BLaER1 (cell line): ENCODE data around the gene IQCC.

Source experiments
- H3K27ac ChIP-seq: shearing (Covaris generic); formaldehyde crosslinking; 2 replicates; pipeline ENCODE4 v1.8.1; 2022
- H3K27me3 ChIP-seq: shearing (Covaris generic); formaldehyde crosslinking; 2 replicates; pipeline ENCODE4 v1.8.1; 2022
- H3K36me3 ChIP-seq: shearing (Covaris generic); formaldehyde crosslinking; 2 replicates; pipeline ENCODE4 v1.8.1; 2022
- H3K4me1 ChIP-seq: shearing (Covaris generic); formaldehyde crosslinking; 2 replicates; pipeline ENCODE4 v1.8.1; 2022
- H3K4me2 ChIP-seq: shearing (Covaris generic); formaldehyde crosslinking; 2 replicates; pipeline ENCODE4 v1.8.1; 2022
- H3K4me3 ChIP-seq: shearing (Covaris generic); formaldehyde crosslinking; 2 replicates; pipeline ENCODE4 v1.8.1; 2022
- H3K9ac ChIP-seq: shearing (Covaris generic); formaldehyde crosslinking; 2 replicates; pipeline ENCODE4 v1.8.1; 2022
- H3K9me3 ChIP-seq: shearing (Covaris generic); formaldehyde crosslinking; 2 replicates; pipeline ENCODE4 v1.8.1; 2022
- H4K20me1 ChIP-seq: shearing (Covaris generic); formaldehyde crosslinking; 2 replicates; pipeline ENCODE4 v1.8.1; 2022
- Cebpa-rat ChIP-seq: shearing (Covaris generic); IDR thresholded peaks from 2 replicates; pipeline ENCODE4 v1.8.1; 2022

IQCC gene

DNA sequence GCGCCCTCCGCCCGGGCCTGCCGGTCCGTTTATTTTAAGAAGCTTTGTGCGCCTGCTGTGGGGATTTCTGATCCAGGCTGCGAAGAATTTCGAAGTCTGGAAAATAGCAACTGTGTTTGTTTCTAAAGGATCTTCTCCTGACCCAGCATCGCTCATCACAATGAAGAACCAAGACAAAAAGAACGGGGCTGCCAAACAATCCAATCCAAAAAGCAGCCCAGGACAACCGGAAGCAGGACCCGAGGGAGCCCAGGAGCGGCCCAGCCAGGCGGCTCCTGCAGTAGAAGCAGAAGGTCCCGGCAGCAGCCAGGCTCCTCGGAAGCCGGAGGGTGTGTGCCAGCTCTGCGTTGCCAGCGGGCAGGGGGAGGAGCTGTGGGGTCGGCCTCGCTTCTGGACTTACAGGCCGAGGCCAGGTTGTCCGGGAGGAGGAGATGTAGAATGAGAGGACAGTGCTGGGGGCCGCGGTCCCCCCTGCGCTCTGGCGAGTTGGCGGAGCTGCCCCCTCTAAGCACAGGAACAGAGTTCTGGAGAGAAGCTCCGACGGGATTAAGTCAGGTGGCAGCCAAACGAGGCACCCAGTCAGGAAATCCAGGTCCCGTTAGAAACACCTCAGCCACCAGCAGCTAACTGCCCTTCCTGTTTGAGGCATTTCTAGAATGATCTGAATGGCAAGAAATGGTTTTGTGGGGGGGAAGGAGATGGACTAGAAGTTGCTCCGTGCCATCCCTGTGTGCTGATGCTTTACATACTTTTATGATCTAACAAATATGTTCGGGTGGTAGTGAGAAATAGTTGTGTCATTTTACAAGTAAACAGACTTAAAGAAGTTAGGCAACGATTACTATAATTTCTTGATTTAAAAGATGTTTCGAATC, 25.0 kb upstream of the IQCC start:
- H3K4me1 ChIP-seq = peaks cover 52% of the 10 kb centered on the region
- H3K9me3 ChIP-seq = no peaks in the 10 kb centered on the region
- H3K27me3 ChIP-seq = no peaks in the 10 kb centered on the region
- H3K4me3 ChIP-seq = peak overlapping the region; percentile 82
- TF ChIP-seq Cebpa-rat = no peak
- peaks cover 54% of the 10 kb centered on the region for H4K20me1 ChIP-seq
- H3K4me2 ChIP-seq = peak overlapping the region; percentile 95
- peaks cover 45% of the 10 kb centered on the region for H3K36me3 ChIP-seq
- H3K9ac ChIP-seq = peak overlapping the region; percentile 96
- H3K27ac ChIP-seq = peak overlapping the region; percentile 90

DNA sequence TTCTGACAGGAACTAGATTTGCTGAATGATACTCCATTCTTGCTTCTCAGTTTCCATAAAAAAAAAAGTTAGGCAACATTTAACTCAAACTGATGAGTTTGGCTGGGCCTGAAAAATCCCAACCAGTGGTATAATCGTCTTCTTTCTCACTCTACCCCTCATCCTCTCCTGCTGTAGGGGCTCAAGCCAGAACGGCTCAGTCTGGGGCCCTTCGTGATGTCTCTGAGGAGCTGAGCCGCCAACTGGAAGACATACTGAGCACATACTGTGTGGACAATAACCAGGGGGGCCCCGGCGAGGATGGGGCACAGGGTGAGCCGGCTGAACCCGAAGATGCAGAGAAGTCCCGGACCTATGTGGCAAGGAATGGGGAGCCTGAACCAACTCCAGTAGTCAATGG, 24.4 kb upstream of the IQCC start:
- Histone ChIP-seq H4K20me1 (peaks cover 61% of the 10 kb centered on the region), H3K4me3 (peak overlapping the region; percentile 82), H3K27me3 (no peaks in the 10 kb centered on the region), H3K9ac (peak overlapping the region; percentile 96), H3K27ac (peak overlapping the region; percentile 90), H3K4me1 (peaks cover 57% of the 10 kb centered on the region), H3K9me3 (no peaks in the 10 kb centered on the region), H3K4me2 (peak overlapping the region; percentile 95), H3K36me3 (peaks cover 51% of the 10 kb centered on the region)
- TF ChIP-seq Cebpa-rat = no peak

DNA sequence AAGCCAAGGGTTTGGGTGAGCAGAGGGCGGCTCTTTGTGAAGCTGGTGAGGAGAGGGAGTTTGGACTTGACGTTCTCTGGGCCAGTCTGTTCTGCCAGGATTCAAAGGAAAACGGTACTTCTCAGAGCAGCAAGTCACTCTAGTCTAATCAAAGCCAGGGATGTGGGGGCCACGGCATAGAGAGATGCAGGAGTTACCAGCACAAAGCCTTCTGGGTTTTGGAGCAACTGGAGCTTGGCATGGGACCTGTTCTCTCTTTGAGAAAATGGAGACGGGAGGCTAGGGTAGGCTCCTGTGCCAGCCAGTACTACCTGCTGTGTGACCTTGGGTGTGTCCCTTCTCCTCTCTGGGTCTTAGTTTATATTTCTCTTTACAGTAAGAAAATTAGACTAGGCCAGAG, 23.9 kb upstream of the IQCC start:
- no peaks in the 10 kb centered on the region for H3K27me3 ChIP-seq
- H4K20me1 ChIP-seq = peaks cover 66% of the 10 kb centered on the region
- peak overlapping the region; percentile 90; the same call in 1 of the 2 replicates for H3K27ac ChIP-seq
- H3K9me3 ChIP-seq = no peaks in the 10 kb centered on the region
- peaks cover 56% of the 10 kb centered on the region for H3K36me3 ChIP-seq
- H3K9ac ChIP-seq = peak overlapping the region; percentile 96; the same call in 1 of the 2 replicates
- TF ChIP-seq Cebpa-rat = no peak
- peak overlapping the region; percentile 95 for H3K4me2 ChIP-seq
- H3K4me3 ChIP-seq = peak overlapping the region; percentile 82
- H3K4me1 ChIP-seq = peaks cover 62% of the 10 kb centered on the region

DNA sequence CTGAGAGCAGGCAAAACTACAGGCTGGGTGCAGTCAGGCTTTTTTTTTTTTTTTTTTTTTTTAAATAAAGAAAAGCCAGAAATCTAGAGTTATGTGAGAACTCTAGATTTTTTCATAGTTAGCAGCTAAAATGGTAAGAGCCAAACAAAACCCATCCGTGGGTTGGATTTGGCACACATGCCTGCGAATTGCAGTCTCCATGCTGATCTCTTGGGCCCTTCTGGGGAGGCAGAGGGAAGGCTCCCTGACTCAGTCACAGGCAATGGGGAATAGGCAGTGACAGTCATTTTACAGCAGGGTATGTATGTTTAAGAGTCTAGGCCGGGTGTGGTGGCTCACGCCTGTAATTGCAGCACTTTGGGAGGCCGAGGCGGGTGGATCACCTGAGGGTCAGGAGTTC, 23.4 kb upstream of the IQCC start:
- peaks cover 63% of the 10 kb centered on the region for H3K4me1 ChIP-seq
- peak overlapping the region; percentile 82; the same call in 1 of the 2 replicates for H3K4me3 ChIP-seq
- no peak for TF ChIP-seq Cebpa-rat
- H3K4me2 ChIP-seq = peak overlapping the region; percentile 95
- H3K27ac ChIP-seq = no peak overlapping the region; the same call in 1 of the 2 replicates
- H3K36me3 ChIP-seq = peaks cover 61% of the 10 kb centered on the region
- peaks cover 70% of the 10 kb centered on the region for H4K20me1 ChIP-seq
- 0 out of 2 replicates have a peak overlapping the region, but pooled peaks have one; percentile 30 for H3K9ac ChIP-seq
- no peaks in the 10 kb centered on the region for H3K27me3 ChIP-seq
- no peaks in the 10 kb centered on the region for H3K9me3 ChIP-seq

DNA sequence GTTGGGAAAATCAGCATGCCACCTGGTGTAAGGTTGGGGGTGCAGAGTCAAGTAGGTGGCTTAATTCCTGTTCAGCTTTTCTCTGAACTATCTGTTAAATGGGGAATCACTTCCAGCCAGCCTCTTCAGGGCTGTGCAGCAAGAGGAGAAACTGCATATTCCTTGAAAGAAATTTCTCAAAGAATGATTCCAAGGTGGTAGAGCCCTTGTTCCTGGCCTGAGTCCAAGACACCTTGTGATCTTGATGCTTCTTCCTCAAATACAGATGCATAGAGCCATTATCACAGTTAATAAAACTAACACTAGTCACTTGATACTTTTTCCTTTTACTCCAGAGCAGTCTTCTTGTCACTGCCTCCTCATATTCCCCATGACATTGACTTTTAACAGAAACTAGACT, 20.8 kb upstream of the IQCC start:
- TF ChIP-seq Cebpa-rat = no peak
- peaks cover 55% of the 10 kb centered on the region for H3K4me1 ChIP-seq
- peak overlapping the region; percentile 3; the same call in 1 of the 2 replicates for H3K4me2 ChIP-seq
- H3K4me3 ChIP-seq = no peak overlapping the region
- no peaks in the 10 kb centered on the region for H3K9me3 ChIP-seq
- H4K20me1 ChIP-seq = peaks cover 96% of the 10 kb centered on the region
- no peak overlapping the region; the same call in 1 of the 2 replicates for H3K9ac ChIP-seq
- no peaks in the 10 kb centered on the region for H3K27me3 ChIP-seq
- peaks cover 87% of the 10 kb centered on the region for H3K36me3 ChIP-seq
- H3K27ac ChIP-seq = no peak overlapping the region

DNA sequence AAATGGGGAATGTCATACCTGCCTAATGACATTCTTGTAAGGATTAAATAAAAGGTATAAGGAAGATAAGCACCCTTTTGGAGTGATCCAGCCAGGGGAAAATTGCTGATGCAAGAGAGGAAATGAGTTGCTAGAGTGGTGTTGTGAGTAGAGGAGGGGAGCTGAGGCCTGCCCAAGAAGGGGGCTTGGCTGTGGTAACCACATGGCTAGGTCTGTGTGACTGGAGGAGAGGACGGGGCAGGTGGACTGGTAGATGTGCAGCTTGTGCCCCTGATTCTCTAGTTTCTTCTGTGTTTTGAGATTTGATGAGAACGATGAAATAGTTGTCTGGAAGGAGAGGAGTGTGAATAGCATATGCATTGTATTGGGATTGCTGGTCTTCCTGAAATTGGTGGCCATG, 19.4 kb upstream of the IQCC start:
- peaks cover 100% of the 10 kb centered on the region for H4K20me1 ChIP-seq
- H3K9me3 ChIP-seq = no peaks in the 10 kb centered on the region
- H3K4me1 ChIP-seq = peaks cover 48% of the 10 kb centered on the region
- peaks cover 100% of the 10 kb centered on the region for H3K36me3 ChIP-seq
- TF ChIP-seq Cebpa-rat = no peak
- no peak overlapping the region for H3K9ac ChIP-seq
- H3K27me3 ChIP-seq = no peaks in the 10 kb centered on the region
- 0 out of 2 replicates have a peak overlapping the region, but pooled peaks have one; percentile 15 for H3K27ac ChIP-seq
- H3K4me2 ChIP-seq = no peak overlapping the region; the same call in 1 of the 2 replicates
- no peak overlapping the region for H3K4me3 ChIP-seq

DNA sequence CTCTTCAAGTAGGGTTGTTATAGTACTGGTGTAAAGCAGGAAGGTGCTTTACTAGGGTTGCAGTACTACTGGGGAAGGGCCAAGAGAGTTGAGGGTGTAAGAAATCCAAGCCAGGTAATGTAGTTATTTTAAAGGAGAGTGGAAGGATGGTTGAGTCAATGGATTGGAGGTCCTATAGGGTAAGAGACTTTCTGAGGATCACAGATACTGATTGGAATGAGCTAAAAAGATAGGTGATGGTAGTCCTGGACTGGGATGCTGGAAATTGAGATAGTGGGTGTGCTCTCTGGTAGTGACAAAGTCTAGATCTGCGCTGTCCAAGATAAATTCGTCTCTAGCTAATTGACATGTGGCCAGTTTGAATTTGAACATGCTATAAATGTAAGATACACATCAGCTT, 19.0 kb upstream of the IQCC start:
- no peaks in the 10 kb centered on the region for H3K9me3 ChIP-seq
- peaks cover 44% of the 10 kb centered on the region for H3K4me1 ChIP-seq
- no peaks in the 10 kb centered on the region for H3K27me3 ChIP-seq
- no peak overlapping the region; the same call in 1 of the 2 replicates for H3K4me2 ChIP-seq
- peaks cover 100% of the 10 kb centered on the region for H3K36me3 ChIP-seq
- peaks cover 100% of the 10 kb centered on the region for H4K20me1 ChIP-seq
- H3K9ac ChIP-seq = no peak overlapping the region
- H3K27ac ChIP-seq = no peak overlapping the region
- H3K4me3 ChIP-seq = no peak overlapping the region
- no peak for TF ChIP-seq Cebpa-rat

DNA sequence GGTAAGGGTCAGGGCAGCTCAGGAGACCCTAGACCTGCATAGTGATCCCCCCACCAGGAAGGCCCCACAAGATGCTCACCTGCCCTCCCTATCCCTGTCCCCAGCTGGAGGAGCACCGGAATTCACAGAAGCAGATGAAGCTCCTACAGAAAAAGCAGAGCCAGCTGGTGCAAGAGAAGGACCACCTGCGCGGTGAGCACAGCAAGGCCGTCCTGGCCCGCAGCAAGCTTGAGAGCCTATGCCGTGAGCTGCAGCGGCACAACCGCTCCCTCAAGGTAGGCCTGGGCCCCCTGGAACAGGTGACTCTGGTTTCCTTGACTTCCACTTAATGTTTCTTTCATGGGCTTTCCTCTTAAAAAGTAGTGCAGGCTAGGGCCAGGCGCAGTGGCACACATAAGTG, 17.6 kb upstream of the IQCC start:
- Histone ChIP-seq H3K9ac (no peak overlapping the region), H3K36me3 (peaks cover 100% of the 10 kb centered on the region), H3K9me3 (no peaks in the 10 kb centered on the region), H3K4me2 (no peak overlapping the region), H3K27ac (0 out of 2 replicates have a peak overlapping the region, but pooled peaks have one; percentile 12), H4K20me1 (peaks cover 99% of the 10 kb centered on the region), H3K27me3 (no peaks in the 10 kb centered on the region), H3K4me1 (peaks cover 30% of the 10 kb centered on the region), H3K4me3 (no peak overlapping the region)
- TF ChIP-seq Cebpa-rat = no peak

DNA sequence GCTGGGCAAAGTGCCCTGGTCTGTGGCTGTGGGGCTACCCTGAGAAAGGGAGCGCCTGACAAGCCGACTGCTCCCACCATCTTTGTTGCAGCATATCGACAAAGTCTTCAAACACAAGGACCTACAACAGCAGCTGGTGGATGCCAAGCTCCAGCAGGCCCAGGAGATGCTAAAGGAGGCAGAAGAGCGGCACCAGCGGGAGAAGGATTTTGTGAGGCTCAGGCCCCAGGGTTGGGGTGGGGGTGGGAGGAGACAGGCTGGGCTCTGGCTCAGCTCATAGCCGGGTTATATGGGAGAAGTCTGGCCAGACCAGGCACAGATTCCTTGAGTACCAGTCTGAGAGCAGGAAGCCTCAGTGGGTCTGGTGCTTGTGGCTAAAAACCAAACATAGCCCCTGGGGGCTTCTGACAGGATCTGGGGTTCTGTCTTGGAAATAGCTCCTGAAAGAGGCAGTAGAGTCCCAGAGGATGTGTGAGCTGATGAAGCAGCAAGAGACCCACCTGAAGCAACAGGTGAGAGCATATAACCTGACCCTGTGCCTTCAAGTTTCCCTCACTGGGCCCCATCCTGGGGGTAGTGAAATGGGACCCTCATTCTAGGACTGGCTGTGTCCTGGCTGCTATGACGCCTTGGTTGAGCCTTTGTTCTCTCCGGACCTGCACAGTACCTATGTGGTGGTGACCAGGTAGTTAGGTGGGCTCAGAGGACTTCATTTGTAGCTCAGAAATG, 13.1 kb upstream of the IQCC start:
- peaks cover 100% of the 10 kb centered on the region for H3K36me3 ChIP-seq
- H3K4me3 ChIP-seq = no peak overlapping the region
- H3K4me2 ChIP-seq = no peak overlapping the region
- H3K9me3 ChIP-seq = no peaks in the 10 kb centered on the region
- peaks cover 19% of the 10 kb centered on the region for H3K4me1 ChIP-seq
- peaks cover 93% of the 10 kb centered on the region for H4K20me1 ChIP-seq
- no peak overlapping the region for H3K27ac ChIP-seq
- H3K27me3 ChIP-seq = no peaks in the 10 kb centered on the region
- TF ChIP-seq Cebpa-rat = no peak
- H3K9ac ChIP-seq = no peak overlapping the region

DNA sequence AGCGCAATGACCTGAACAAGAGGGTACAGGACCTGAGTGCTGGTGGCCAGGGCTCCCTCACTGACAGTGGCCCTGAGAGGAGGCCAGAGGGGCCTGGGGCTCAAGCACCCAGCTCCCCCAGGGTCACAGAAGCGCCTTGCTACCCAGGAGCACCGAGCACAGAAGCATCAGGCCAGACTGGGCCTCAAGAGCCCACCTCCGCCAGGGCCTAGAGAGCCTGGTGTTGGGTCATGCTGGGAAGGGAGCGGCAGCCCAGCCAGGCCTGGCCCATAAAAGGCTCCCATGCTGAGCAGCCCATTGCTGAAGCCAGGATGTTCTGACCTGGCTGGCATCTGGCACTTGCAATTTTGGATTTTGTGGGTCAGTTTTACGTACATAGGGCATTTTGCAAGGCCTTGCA, 10.5 kb upstream of the IQCC start:
- Histone ChIP-seq H4K20me1 (peaks cover 75% of the 10 kb centered on the region), H3K4me1 (peaks cover 33% of the 10 kb centered on the region), H3K9ac (peak overlapping the region; percentile 32), H3K9me3 (no peaks in the 10 kb centered on the region), H3K27me3 (no peaks in the 10 kb centered on the region), H3K27ac (no peak overlapping the region), H3K4me2 (peak overlapping the region; percentile 26), H3K36me3 (peaks cover 88% of the 10 kb centered on the region), H3K4me3 (no peak overlapping the region)
- no peak for TF ChIP-seq Cebpa-rat
